OCI-LY7 (cell line): Measurements from ENCODE around the gene SLC25A30. TPM values are rescaled to one million over a fixed set of nuclear protein-coding genes. Genes with fewer than 3 reads are reported as not detected.
"Not testable (repeated sequence)": the region's sequence is repeated elsewhere in the genome, so short reads cannot be mapped to it uniquely, and the experiment has no call there.

Experiments
- BruUV-seq: library from RNA; stranded (reverse); fragments of 400-500 nt; replicated peaks from 2 replicates; lab custom pipeline; 2021; lab: Mats Ljungman, UMichigan
- CTCF ChIA-PET: fragments of 300-600 bp; sonication (Branson Sonifier 250); formaldehyde crosslinking; loops from one replicate; lab custom pipeline; 2022; ENCODE audit warnings: antibody characterized with exemption; ENCODE audit not compliant: unreplicated experiment; lab: Charles Lee
- POLR2A ChIA-PET: fragments of 300-600 bp; sonication (Branson Sonifier 250); formaldehyde crosslinking; loops from one replicate; lab custom pipeline; 2022; ENCODE audit warnings: antibody characterized with exemption; lab: Charles Lee
- DNase-seq: peaks from one replicate; pipeline ENCODE4 v3.0.0-alpha.2; 2015; ENCODE audit warnings: low spot score
- H2AFZ ChIP-seq: fragments of 200-600 bp; sonication (generic), shearing (Covaris generic); 2 replicates; pipeline ENCODE4 v1.6.1; 2014; ENCODE audit warnings: mild to moderate bottlenecking, antibody characterized with exemption, low read length, moderate library complexity
- H3K27ac ChIP-seq: fragments of 200-600 bp; sonication (generic); 2 replicates; pipeline ENCODE4 v1.5.1; 2014; ENCODE audit warnings: mixed run types, low read depth, mild to moderate bottlenecking, moderate library complexity, low read length, inconsistent platforms; ENCODE audit not compliant: poor library complexity, severe bottlenecking
- H3K36me3 ChIP-seq: fragments of 200-600 bp; sonication (generic); 2 replicates; pipeline ENCODE4 v1.6.1; 2014; ENCODE audit warnings: mild to moderate bottlenecking, antibody characterized with exemption, low read length, moderate library complexity, mixed read lengths; ENCODE audit not compliant: insufficient read depth
- H3K4me1 ChIP-seq: fragments of 200-600 bp; sonication (generic); 2 replicates; pipeline ENCODE4 v1.5.1; 2014; ENCODE audit warnings: mild to moderate bottlenecking, low read length; ENCODE audit not compliant: insufficient read depth, poor library complexity, severe bottlenecking
- H3K4me2 ChIP-seq: fragments of 200-600 bp; sonication (generic); 2 replicates; pipeline ENCODE4 v1.6.1; 2014; ENCODE audit warnings: mild to moderate bottlenecking, low read length
- H3K4me3 ChIP-seq: fragments of 200-600 bp; sonication (generic); 2 replicates; pipeline ENCODE4 v1.5.1; 2014; ENCODE audit warnings: mild to moderate bottlenecking, low read depth, low read length; ENCODE audit not compliant: poor library complexity, severe bottlenecking
- H3K79me2 ChIP-seq: fragments of 200-600 bp; sonication (generic); 2 replicates; pipeline ENCODE4 v1.6.1; 2016; ENCODE audit warnings: low read depth, mild to moderate bottlenecking, low read length, moderate library complexity, mixed read lengths; ENCODE audit not compliant: insufficient read depth
- H3K9me2 ChIP-seq: fragments of 200-600 bp; sonication (generic); 2 replicates; pipeline ENCODE4 v1.6.1; 2016; ENCODE audit warnings: mild to moderate bottlenecking, low read length, mixed read lengths; ENCODE audit not compliant: insufficient read depth
- H3K9me3 ChIP-seq: fragments of 200-600 bp; sonication (generic); 2 replicates; pipeline ENCODE4 v1.6.1; 2014; ENCODE audit warnings: mild to moderate bottlenecking, mixed run types, low read length, mixed read lengths
- H4K20me1 ChIP-seq: fragments of 200-600 bp; sonication (generic); 2 replicates; pipeline ENCODE4 v1.6.1; 2014; ENCODE audit warnings: mild to moderate bottlenecking, antibody characterized with exemption, low read length, moderate library complexity, mixed read lengths; ENCODE audit not compliant: insufficient read depth
- EZH2phosphoT487 ChIP-seq: fragments of 200-600 bp; sonication (generic); IDR thresholded peaks from 2 replicates; pipeline ENCODE4 v1.6.1; 2018; ENCODE audit warnings: low read depth, borderline replicate concordance, mild to moderate bottlenecking, mixed run types, antibody characterized with exemption, low read length, moderate library complexity, mixed read lengths
- intact Hi-C: fragments of 100-400 bp; cut with micrococcal nuclease; formaldehyde crosslinking; loops from one replicate; pipeline ENCODE4 v1.10.0; 2022; ENCODE audit not compliant: unreplicated experiment
- total RNA-seq, 2 experiments: library from RNA; depleted of rRNA in 1 of 2; stranded (reverse); fragments of >200 nt in 1 of 2; shearing (Covaris generic) in 1 of 2; gene quantifications; 2 replicates each; pipeline ENCODE4 v1.2.3, GENCODE V29; 2014 to 2022
- TF ChIP-seq, protein P1 (sequence below): fragments of 200-600 bp; sonication (generic); conservative IDR thresholded peaks from 2 replicates; pipeline ENCODE4 v1.5.1; 2014; ENCODE audit warnings: mild to moderate bottlenecking, antibody characterized with exemption, low read length, moderate library complexity, mixed read lengths

SLC25A30 gene
- total RNA-seq, 2 experiments from 2014 or later: 0.78 to 1.5 TPM

DNA sequence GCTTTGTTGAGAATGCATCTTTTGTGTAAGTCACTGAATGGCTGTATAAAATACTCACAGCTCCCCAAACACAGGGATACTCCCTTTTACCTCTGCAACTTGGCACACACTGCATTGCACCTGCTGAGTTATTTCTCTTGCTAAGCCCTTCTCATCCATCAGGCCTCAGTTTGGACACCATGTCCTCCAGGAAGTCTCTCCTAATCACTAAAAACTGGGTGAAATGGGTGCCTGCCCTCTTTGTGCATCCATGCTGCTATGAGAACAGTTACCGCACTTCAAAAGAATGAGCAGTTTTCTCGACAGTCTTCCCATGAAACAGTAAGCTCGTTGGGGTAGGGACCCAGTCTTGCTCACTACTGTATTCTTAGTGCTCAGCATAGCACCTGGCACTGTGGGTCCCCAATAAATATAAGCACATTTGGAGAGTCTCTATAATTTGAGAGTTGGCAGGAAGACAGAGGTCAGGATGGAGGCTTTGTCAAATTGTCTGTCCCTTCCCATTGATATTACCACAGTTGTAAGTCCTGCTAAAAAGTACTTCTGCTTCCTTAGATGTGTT, 4.6 kb upstream of the SLC25A30 start:
- intact Hi-C loops: no loop called here
- Histone ChIP-seq H3K4me1 (peaks cover 5% of the 10 kb centered on the region), H3K9me3 (no peaks in the 10 kb centered on the region), H3K4me2 (no peak overlapping the region), H3K4me3 (no peak overlapping the region), H2AFZ (no peak overlapping the region), H4K20me1 (no peaks in the 10 kb centered on the region), H3K36me3 (no peaks in the 10 kb centered on the region), H3K79me2 (no peaks in the 10 kb centered on the region), H3K9me2 (no peaks in the 10 kb centered on the region), H3K27ac (no peak overlapping the region)
- no peak for TF ChIP-seq EZH2phosphoT487
- TF ChIP-seq, protein P1, sequence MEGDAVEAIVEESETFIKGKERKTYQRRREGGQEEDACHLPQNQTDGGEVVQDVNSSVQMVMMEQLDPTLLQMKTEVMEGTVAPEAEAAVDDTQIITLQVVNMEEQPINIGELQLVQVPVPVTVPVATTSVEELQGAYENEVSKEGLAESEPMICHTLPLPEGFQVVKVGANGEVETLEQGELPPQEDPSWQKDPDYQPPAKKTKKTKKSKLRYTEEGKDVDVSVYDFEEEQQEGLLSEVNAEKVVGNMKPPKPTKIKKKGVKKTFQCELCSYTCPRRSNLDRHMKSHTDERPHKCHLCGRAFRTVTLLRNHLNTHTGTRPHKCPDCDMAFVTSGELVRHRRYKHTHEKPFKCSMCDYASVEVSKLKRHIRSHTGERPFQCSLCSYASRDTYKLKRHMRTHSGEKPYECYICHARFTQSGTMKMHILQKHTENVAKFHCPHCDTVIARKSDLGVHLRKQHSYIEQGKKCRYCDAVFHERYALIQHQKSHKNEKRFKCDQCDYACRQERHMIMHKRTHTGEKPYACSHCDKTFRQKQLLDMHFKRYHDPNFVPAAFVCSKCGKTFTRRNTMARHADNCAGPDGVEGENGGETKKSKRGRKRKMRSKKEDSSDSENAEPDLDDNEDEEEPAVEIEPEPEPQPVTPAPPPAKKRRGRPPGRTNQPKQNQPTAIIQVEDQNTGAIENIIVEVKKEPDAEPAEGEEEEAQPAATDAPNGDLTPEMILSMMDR: no peak
- BruUV-seq: no TSS peak
- POLR2A ChIA-PET: interaction anchor here (0.6 kb wide), 1 partner anchor 184 kb away, joined by 3 read pairs; no protein-coding TSS in a partner anchor
- no peak for DNase-seq
- CTCF ChIA-PET: no interaction called here

DNA sequence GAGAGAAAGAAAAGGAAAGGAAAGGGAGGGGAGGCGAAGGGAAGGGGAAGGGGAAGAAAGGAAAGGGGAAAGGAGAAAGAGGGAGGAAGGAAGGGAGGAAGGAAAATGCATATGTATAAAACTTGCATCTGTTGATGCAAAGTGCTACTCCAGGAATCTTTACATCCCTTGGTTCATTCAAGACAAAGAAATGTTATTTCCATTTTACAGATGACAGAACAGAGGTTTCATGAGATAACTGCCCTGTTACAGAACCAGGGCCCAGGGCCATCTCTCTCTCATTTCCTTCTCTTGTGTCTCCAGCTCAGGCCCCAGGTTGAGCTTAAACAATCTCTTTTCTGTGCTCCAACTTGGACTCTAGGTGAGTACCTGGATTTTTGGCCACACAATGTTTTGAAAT, 1.8 kb upstream of the SLC25A30 start:
- H3K4me1 ChIP-seq: peaks cover 20% of the 10 kb centered on the region
- H3K36me3 ChIP-seq: no peaks in the 10 kb centered on the region
- 0 out of 2 replicates have a peak, but pooled peaks cover 6% of the 10 kb centered on the region for H4K20me1 ChIP-seq
- intact Hi-C loops: loop anchor here (5.0 kb wide), 1 partner anchor 42 kb away; the partner anchor contains the start of gene COG3
- no peak for DNase-seq
- no peak for TF ChIP-seq EZH2phosphoT487
- TF ChIP-seq, protein P1: no peak
- no peak overlapping the region for H3K27ac ChIP-seq
- H2AFZ ChIP-seq: no peak overlapping the region
- H3K9me2 ChIP-seq: no peaks in the 10 kb centered on the region
- H3K4me3 ChIP-seq: no peak overlapping the region
- no peaks in the 10 kb centered on the region for H3K79me2 ChIP-seq
- no peak overlapping the region for H3K4me2 ChIP-seq
- H3K9me3 ChIP-seq: no peaks in the 10 kb centered on the region
- ChIA-PET CTCF (no interaction called here), POLR2A (no interaction called here)
- no TSS peak for BruUV-seq

DNA sequence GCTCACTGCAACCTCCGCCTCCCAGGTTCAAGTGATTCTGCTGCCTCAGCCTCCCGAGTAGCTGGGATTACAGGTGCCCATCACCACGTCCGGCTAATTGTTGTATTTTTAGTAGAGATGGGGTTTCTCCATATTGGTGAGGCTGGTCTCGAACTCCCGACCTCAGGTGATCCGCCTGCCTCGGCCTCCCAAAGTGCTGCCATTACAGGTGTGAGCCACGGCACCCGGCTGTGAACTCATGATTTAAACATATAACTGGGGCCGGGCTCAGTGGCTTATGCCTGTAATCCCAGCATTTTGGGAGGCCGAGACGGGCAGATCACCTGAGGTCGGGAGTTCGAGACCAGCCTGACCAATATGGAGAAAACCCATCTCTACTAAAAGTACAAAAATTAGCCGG, 1.2 kb upstream of the SLC25A30 start:
- peaks cover 20% of the 10 kb centered on the region for H3K4me1 ChIP-seq
- H3K36me3 ChIP-seq, POLR2A ChIA-PET, H3K9me3 ChIP-seq, DNase-seq, H3K9me2 ChIP-seq, H4K20me1 ChIP-seq, BruUV-seq, H2AFZ ChIP-seq, H3K27ac ChIP-seq, H3K4me2 ChIP-seq, H3K79me2 ChIP-seq, CTCF ChIA-PET, H3K4me3 ChIP-seq: not testable (repeated sequence)
- intact Hi-C loops: loop anchor here (5.0 kb wide), 1 partner anchor 43 kb away; the partner anchor contains the start of gene COG3
